HepG2 (cell line): ENCODE results near the gene TGIF1. TPM values are rescaled to one million over a fixed set of nuclear protein-coding genes. Genes with fewer than 3 reads are reported as not detected.

ENCODE experiments used
- ATAC-seq: fragments of 200-7000 bp; cut with Tn5 transposase; 3 replicates; pipeline ENCODE4 v1.9.1; 2020; ENCODE audit warnings: mild to moderate bottlenecking, moderate library complexity
- BruUV-seq: library from RNA; stranded (reverse); fragments of 400-500 nt; replicated peaks from 2 replicates; lab custom pipeline; 2021; lab: Mats Ljungman, UMichigan
- CTCF ChIA-PET: fragments of 300-600 bp; formaldehyde crosslinking; extraction: SDS; loops from one replicate; lab custom pipeline; 2021; ENCODE audit warnings: low total read pairs, inconsistent platforms, low intra/inter-chr PET ratio; lab: Yijun Ruan, JAX
- POLR2A ChIA-PET: fragments of 350-600 bp; sonication (Branson Sonifier 250); formaldehyde crosslinking; loops from one replicate; lab custom pipeline; 2020; ENCODE audit warnings: antibody characterized with exemption, inconsistent platforms; lab: Yijun Ruan, JAX
- DNase-seq: peaks from one replicate; pipeline ENCODE4 v3.0.0-alpha.2; 2015; ENCODE audit warnings: low spot score
- FAIRE-seq: peaks from 3 replicates; lab custom pipeline; 2011; peaks lifted over from hg19 to GRCh38; lab: Jason Lieb, UNC
- H2AFZ ChIP-seq: one replicate; pipeline ENCODE4 v1.6.1; 2011; ENCODE audit warnings: low read length, inconsistent platforms
- H3K27ac ChIP-seq: fragments of 300-600 bp; 3 replicates; pipeline ENCODE4 v1.8.0; 2011; ENCODE audit warnings: mixed run types, mild to moderate bottlenecking, mixed read lengths, low read length, inconsistent platforms; ENCODE audit not compliant: insufficient read depth; ENCODE audit errors: extremely low read length
- H3K27me3 ChIP-seq, 2 experiments: fragments of 200-600 bp in 1 of 2; 2 replicates in 1 of 2; 3 replicates in 1 of 2; pipeline versions ENCODE4 v1.6.0 to v1.8.0; 2011; ENCODE audit warnings: low read length in 2 of 2, mild to moderate bottlenecking in 2 of 2, moderate library complexity in 2 of 2, inconsistent platforms in 1 of 2; ENCODE audit not compliant: insufficient read depth in 2 of 2, control insufficient read depth in 1 of 2
- H3K36me3 ChIP-seq, 2 experiments: fragments of 200-600 bp in 1 of 2; replicated peaks in 1 of 2; 2 replicates in 1 of 2; 3 replicates in 1 of 2; pipeline versions ENCODE4 v1.5.1 to v1.8.0; 2011; ENCODE audit warnings: low read length in 2 of 2, inconsistent platforms in 1 of 2; ENCODE audit not compliant: insufficient read depth in 2 of 2, control insufficient read depth in 1 of 2
- H3K4me1 ChIP-seq: 2 replicates; pipeline ENCODE4 v1.5.1; 2012; ENCODE audit warnings: low read length, inconsistent platforms; ENCODE audit not compliant: insufficient read depth
- H3K4me2 ChIP-seq: 2 replicates; pipeline ENCODE4 v1.6.0; 2011; ENCODE audit warnings: low read depth, low read length, inconsistent platforms
- H3K4me3 ChIP-seq, 3 experiments: fragments of 200-600 bp in 1 of 3; sonication (generic), shearing (Covaris generic) in 1 of 3; replicated peaks in 1 of 3; 2 replicates each; pipeline ENCODE4 v1.5.1; 2011 to 2016; ENCODE audit warnings: low read length in 3 of 3, inconsistent platforms in 2 of 3, low read depth in 2 of 3, mild to moderate bottlenecking in 2 of 3, control low read depth in 1 of 3, mixed read lengths in 1 of 3; ENCODE audit not compliant: insufficient read depth in 1 of 3
- H3K79me2 ChIP-seq: one replicate; pipeline ENCODE4 v1.6.1; 2011; ENCODE audit warnings: low read length, inconsistent platforms; ENCODE audit not compliant: insufficient read depth
- H3K9ac ChIP-seq: 2 replicates; pipeline ENCODE4 v1.6.0; 2011; ENCODE audit warnings: mild to moderate bottlenecking, low read depth, low read length, inconsistent platforms; ENCODE audit not compliant: insufficient read depth
- H3K9me3 ChIP-seq: 2 replicates; pipeline ENCODE4 v1.5.1; 2012; ENCODE audit warnings: mild to moderate bottlenecking, low read length
- H4K20me1 ChIP-seq: 2 replicates; pipeline ENCODE4 v1.6.0; 2011; ENCODE audit warnings: inconsistent platforms, mild to moderate bottlenecking, low read length, moderate library complexity; ENCODE audit not compliant: insufficient read depth
- REL ChIP-seq: sonication (generic); formaldehyde crosslinking; conservative IDR thresholded peaks from 2 replicates; pipeline ENCODE4 v1.8.0; 2022; ENCODE audit warnings: mild to moderate bottlenecking, missing genetic modification reagents, moderate library complexity
- TCF7 ChIP-seq: sonication (generic); IDR thresholded peaks from 2 replicates; pipeline ENCODE4 v1.6.1; 2016; ENCODE audit warnings: antibody characterized with exemption, low read depth
- ZKSCAN1 ChIP-seq: fragments of 150-350 bp; IDR thresholded peaks from 2 replicates; pipeline ENCODE4 v1.6.1; 2014; ENCODE audit warnings: low read length
- ZNF34 ChIP-seq: sonication (generic); formaldehyde crosslinking; IDR thresholded peaks from 2 replicates; pipeline ENCODE4 v1.4.0; 2020; ENCODE audit warnings: mild to moderate bottlenecking, missing genetic modification reagents, borderline replicate concordance
- ZSCAN29 ChIP-seq: sonication (generic); formaldehyde crosslinking; conservative IDR thresholded peaks from 2 replicates; pipeline ENCODE4 v1.4.0; 2020; ENCODE audit warnings: mild to moderate bottlenecking, missing genetic modification reagents
- WGBS: methylation state at CpG from one replicate; pipeline ENCODE4 v1.1.6; 2017; ENCODE audit warnings: low lambda C conversion rate; 5-methylcytosine and 5-hydroxymethylcytosine counted together
- in situ Hi-C: cut with HindIII; loops from 2 replicates; pipeline ENCODE4 v1.10.0; 2017; ENCODE audit warnings: low pct_unique_long_range_greater_than_20kb; ENCODE audit not compliant: extremely low pct_ligation_motif_present
- intact Hi-C: fragments of 100-400 bp; cut with micrococcal nuclease; formaldehyde crosslinking; loops from one replicate; pipeline ENCODE4 v1.10.0; 2022; ENCODE audit not compliant: unreplicated experiment
- polyA plus RNA-seq, 8 experiments: library from polyadenylated mRNA; depleted of rRNA in 3 of 8; stranded (reverse) in 7 of 8; unstranded in 1 of 8; fragments of >200 nt; fragmentation: Illumina TruSeq in 4 of 8; extraction: Trizol in 4 of 8; gene quantifications; 2 replicates each; pipeline versions ENCODE4 v1.2.1 to v1.2.3, GENCODE V29; 2011 to 2016; ENCODE audit warnings: low read depth in 4 of 8, missing spikeins in 1 of 8, mixed read lengths in 1 of 8; ENCODE audit not compliant: insufficient read depth in 1 of 8
- total RNA-seq, 5 experiments: library from RNA; depleted of rRNA; stranded (reverse); fragments of >200 nt; fragmentation: Illumina TruSeq; extraction: Trizol; gene quantifications; 2 replicates each; pipeline ENCODE4 v1.2.3, GENCODE V29; 2016; ENCODE audit warnings: low read depth in 1 of 5

Gene TGIF1
- total and polyA plus RNA-seq, 2 of the 13 experiments (the other 11 are each of a cell fraction or from before 2014, with no cell fraction given) = 50.0 to 76.1 TPM

GRCh38 chr18:3463051-3463450 is 13.1 kb downstream of the TGIF1 start:
- DNase-seq (no peak), ATAC-seq (no peak), FAIRE-seq (no peak)
- Histone ChIP-seq H3K27ac (no peak overlapping the region), H2AFZ (no peak overlapping the region), H3K36me3 (peaks cover 6 to 18% of the 10 kb centered on the region in 2 experiments; a peak in 4 of 5 replicates), H3K4me2 (no peak overlapping the region), H3K27me3 (no peaks in the 10 kb centered on the region), H3K9ac (no peak overlapping the region), H4K20me1 (peaks cover 9% of the 10 kb centered on the region), H3K4me3 (no peak overlapping the region), H3K9me3 (no peaks in the 10 kb centered on the region), H3K4me1 (peaks cover 24% of the 10 kb centered on the region), H3K79me2 (peaks cover 4% of the 10 kb centered on the region)
- POLR2A ChIA-PET = no interaction called here
- CTCF ChIA-PET = no interaction called here
- BruUV-seq = no TSS peak
- TF ChIP-seq ZSCAN29 (CRISPR knock-in tag) = no peak
- TF ChIP-seq ZKSCAN1 = no peak
- TF ChIP-seq REL = no peak
- TF ChIP-seq TCF7 = no peak
- 79% methylated on average over 2 of the region's 2 CpGs for whole genome bisulfite sequencing
- in situ Hi-C loops = loop anchor here (25.0 kb wide), 1 partner anchor 401 kb away; no protein-coding TSS in a partner anchor
- intact Hi-C loops = no loop called here

- Histone ChIP-seq H3K9ac (no peak overlapping the region), H3K4me3 (no peak overlapping the region), H3K36me3 (no peaks in the 10 kb centered on the region), H4K20me1 (no peaks in the 10 kb centered on the region), H3K27ac (no peak overlapping the region), H3K4me1 (peaks cover 10% of the 10 kb centered on the region; the same call in 1 of the 2 replicates), H3K27me3 (no peaks in the 10 kb centered on the region), H3K9me3 (no peaks in the 10 kb centered on the region), H3K79me2 (no peaks in the 10 kb centered on the region), H2AFZ (no peak overlapping the region), H3K4me2 (no peak overlapping the region)
- ATAC-seq (no peak), DNase-seq (no peak), FAIRE-seq (no peak)
- BruUV-seq = no TSS peak
- 68% methylated on average over 5 of the region's 5 CpGs for WGBS
- no peak for TF ChIP-seq ZNF34
- in situ Hi-C loops (loop anchor here (25.0 kb wide), 1 partner anchor 404 kb away; no protein-coding TSS in a partner anchor), intact Hi-C loops (no loop called here)
- POLR2A ChIA-PET = interaction anchor here (1.5 kb wide), 1 partner anchor 169 kb away, joined by 3 read pairs; no protein-coding TSS in a partner anchor
- CTCF ChIA-PET = no interaction called here
Observed at GRCh38 chr18:3466045-3466444, 16.1 kb downstream of the TGIF1 start.
